ENCODE data around the gene ENTR1. TPM values are rescaled to one million over a fixed set of nuclear protein-coding genes. Genes with fewer than 3 reads are reported as not detected.

Gene ENTR1
- total RNA-seq, 1 experiment from 2014 or later: 90.8 TPM

DNA sequence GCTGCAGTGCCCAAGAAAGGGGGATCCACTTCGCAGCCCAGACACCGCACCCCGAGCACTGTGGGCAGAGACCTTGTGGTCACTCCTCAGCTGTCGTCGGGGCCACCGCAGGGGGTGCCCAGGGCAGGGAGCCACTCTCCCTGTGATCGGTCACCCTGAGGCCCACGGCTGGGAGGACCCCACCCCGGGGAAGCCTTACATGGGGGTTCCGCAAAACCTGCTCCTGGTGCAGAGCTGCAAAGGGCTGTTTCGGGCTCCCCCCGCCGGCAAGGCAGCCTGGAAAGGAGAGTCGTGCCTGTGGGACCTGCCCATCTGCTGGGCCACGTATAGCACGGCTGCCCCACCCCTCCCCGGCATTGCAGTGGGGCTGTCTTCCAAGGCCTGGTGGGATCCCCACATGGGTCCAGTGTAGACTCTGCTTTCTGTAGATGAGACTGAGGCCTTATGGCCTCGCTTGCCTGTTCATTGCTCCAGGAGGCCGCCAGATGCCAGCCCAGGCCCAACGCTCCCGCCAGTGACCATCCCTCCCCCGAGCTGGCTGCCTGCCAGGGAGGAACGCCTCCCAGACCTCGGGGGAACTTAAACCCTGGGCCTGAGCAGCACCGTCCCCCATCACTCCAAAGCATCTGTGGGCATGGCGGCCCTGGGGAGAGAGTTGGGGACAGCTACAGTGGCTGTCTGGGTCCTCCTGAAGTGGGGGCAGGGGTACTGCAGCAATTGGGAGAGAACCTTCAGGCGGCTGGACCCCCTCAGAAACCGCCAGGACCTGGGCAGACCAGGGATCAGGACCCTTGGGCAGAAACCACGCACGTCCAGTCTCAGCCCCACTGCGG is 45.3 kb downstream of the ENTR1 start:
- no peak for TF ChIP-seq SIN3A (IDR thresholded peaks at IDR 0.05; ENCODE audit: borderline replicate concordance, insufficient read depth, low read depth, low read length)
- TF ChIP-seq REST (IDR thresholded peaks at IDR 0.05; ENCODE audit: insufficient read depth in 1 of 2, low read depth in 2 of 2, low read length in 1 of 2): no peak
- TF ChIP-seq POLR2AphosphoS5 (IDR thresholded peaks at IDR 0.05; ENCODE audit: low read depth, low read length): no peak
- TF ChIP-seq, protein P1, sequence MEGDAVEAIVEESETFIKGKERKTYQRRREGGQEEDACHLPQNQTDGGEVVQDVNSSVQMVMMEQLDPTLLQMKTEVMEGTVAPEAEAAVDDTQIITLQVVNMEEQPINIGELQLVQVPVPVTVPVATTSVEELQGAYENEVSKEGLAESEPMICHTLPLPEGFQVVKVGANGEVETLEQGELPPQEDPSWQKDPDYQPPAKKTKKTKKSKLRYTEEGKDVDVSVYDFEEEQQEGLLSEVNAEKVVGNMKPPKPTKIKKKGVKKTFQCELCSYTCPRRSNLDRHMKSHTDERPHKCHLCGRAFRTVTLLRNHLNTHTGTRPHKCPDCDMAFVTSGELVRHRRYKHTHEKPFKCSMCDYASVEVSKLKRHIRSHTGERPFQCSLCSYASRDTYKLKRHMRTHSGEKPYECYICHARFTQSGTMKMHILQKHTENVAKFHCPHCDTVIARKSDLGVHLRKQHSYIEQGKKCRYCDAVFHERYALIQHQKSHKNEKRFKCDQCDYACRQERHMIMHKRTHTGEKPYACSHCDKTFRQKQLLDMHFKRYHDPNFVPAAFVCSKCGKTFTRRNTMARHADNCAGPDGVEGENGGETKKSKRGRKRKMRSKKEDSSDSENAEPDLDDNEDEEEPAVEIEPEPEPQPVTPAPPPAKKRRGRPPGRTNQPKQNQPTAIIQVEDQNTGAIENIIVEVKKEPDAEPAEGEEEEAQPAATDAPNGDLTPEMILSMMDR (IDR thresholded peaks at IDR 0.05): no peak
- TF ChIP-seq TCF7L2 (IDR thresholded peaks at IDR 0.05; ENCODE audit: low read depth, low read length): no peak
- H3K27ac ChIP-seq (ENCODE audit: low read length): no peak overlapping the region
- no peak overlapping the region for H3K4me3 ChIP-seq (ENCODE audit: low read depth in 2 of 2, low read length in 2 of 2)
- H3K9me3 ChIP-seq (ENCODE audit: control insufficient read depth, insufficient read depth, low read depth, low read length): no peaks in the 10 kb centered on the region
- no peak for DNase-seq (ENCODE audit: low read depth, low spot score)
- POLR2A ChIA-PET: no interaction called here
- ATAC-seq: no peak
- CTCF ChIA-PET: no interaction called here
- H3K4me1 ChIP-seq (ENCODE audit: control insufficient read depth, insufficient read depth, low read length): peaks cover 5% of the 10 kb centered on the region; the same call in 1 of the 2 replicates
- BruUV-seq (replicated peaks): no TSS peak
- no peaks in the 10 kb centered on the region; the same call in 1 of the 2 replicates for H3K36me3 ChIP-seq (ENCODE audit: control insufficient read depth, insufficient read depth, low read length)
- in situ Hi-C loops (cut with HindIII; ENCODE audit: low pct_unique_long_range_greater_than_20kb, low sequenced_read_pairs): no loop called here
- intact Hi-C loops (cut with micrococcal nuclease; ENCODE audit: unreplicated experiment): no loop called here
- H3K27me3 ChIP-seq (ENCODE audit: control insufficient read depth, insufficient read depth, low read length): no peaks in the 10 kb centered on the region

DNA sequence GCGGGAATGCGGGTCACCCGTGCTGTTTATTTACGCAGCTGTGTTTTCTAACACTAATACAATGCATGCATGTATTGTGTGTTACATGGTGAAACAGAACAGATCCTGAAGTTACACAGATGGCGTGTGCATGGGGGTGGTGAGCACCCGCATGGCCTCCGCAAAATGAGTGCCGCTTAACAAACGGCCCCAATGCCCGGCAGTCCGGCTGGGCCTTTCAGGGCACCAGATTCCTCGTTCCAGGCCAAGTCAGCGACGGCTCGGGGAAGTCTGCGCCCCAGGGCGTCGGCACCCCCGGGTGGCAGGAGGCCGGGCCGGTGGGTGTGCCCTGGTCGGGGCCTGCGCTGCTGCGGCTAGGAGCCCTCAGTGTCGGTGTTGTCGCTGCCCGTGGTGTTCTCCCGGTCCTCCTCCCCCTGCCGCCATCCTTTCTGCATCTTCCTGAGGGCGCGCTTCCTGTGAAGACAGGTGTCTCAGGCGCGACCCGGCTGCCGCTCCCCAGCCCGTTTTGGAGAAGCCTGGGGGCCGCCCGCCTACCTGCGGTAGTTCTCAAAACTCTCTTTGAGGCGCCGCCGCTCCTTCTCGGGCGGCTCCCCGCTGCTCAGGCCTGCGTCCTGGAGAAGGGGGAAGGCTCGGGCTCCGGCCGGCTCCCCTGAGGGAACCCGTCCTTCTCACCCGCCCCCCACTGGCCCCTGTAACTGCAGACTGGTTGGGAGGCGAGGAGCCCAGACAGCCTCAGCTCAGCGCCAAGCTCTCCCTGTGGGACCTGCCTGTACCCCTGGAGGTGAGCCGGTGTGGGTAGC is 46.3 kb downstream of the ENTR1 start:
- DNase-seq (ENCODE audit: low read depth, low spot score) (peak; percentile 7), ATAC-seq (no peak)
- Histone ChIP-seq H3K27ac (ENCODE audit: low read length) (peak overlapping the region; percentile 61), H3K36me3 (ENCODE audit: control insufficient read depth, insufficient read depth, low read length) (no peaks in the 10 kb centered on the region; the same call in 1 of the 2 replicates), H3K4me1 (ENCODE audit: control insufficient read depth, insufficient read depth, low read length) (peaks cover 5% of the 10 kb centered on the region; the same call in 1 of the 2 replicates), H3K4me3 (ENCODE audit: low read depth in 2 of 2, low read length in 2 of 2) (peak overlapping the region; percentile 13 to 59; a peak in 3 of 4 replicates), H3K9me3 (ENCODE audit: control insufficient read depth, insufficient read depth, low read depth, low read length) (no peaks in the 10 kb centered on the region), H3K27me3 (ENCODE audit: control insufficient read depth, insufficient read depth, low read length) (no peaks in the 10 kb centered on the region)
- intact Hi-C loops (cut with micrococcal nuclease; ENCODE audit: unreplicated experiment) (no loop called here), in situ Hi-C loops (cut with HindIII; ENCODE audit: low pct_unique_long_range_greater_than_20kb, low sequenced_read_pairs) (no loop called here)
- CTCF ChIA-PET: interaction anchor here (1.3 kb wide), 1 partner anchor 18 kb away, joined by 5 read pairs; no protein-coding TSS in a partner anchor
- TSS peak; percentile 83 for BruUV-seq (replicated peaks)
- POLR2A ChIA-PET: no interaction called here
- TF ChIP-seq POLR2AphosphoS5 (IDR thresholded peaks at IDR 0.05; ENCODE audit: low read depth, low read length): no peak
- TF ChIP-seq SIN3A (IDR thresholded peaks at IDR 0.05; ENCODE audit: borderline replicate concordance, insufficient read depth, low read depth, low read length): no peak
- TF ChIP-seq, protein P1 (IDR thresholded peaks at IDR 0.05): no peak; the same call in 1 of the 2 replicates
- no peak for TF ChIP-seq TCF7L2 (IDR thresholded peaks at IDR 0.05; ENCODE audit: low read depth, low read length)
- TF ChIP-seq REST (IDR thresholded peaks at IDR 0.05; ENCODE audit: insufficient read depth in 1 of 2, low read depth in 2 of 2, low read length in 1 of 2): no peak
